ENCODE results near the gene KCNG2.

Gene KCNG2

GRCh38 chr18:79768745-79769144 is 29.0 kb upstream of the KCNG2 start:
- no peak for DNase-seq (ENCODE audit: low spot score)

GRCh38 chr18:79769698-79770500 is 27.8 kb upstream of the KCNG2 start:
- no peak for DNase-seq (ENCODE audit: low spot score)

GRCh38 chr18:79770501-79770815 is 27.3 kb upstream of the KCNG2 start:
- DNase-seq (ENCODE audit: low spot score) = no peak

- no peak for DNase-seq (ENCODE audit: low spot score)
Observed at GRCh38 chr18:79770826-79771225, 26.9 kb upstream of the KCNG2 start.

- DNase-seq (ENCODE audit: low spot score) = no peak
Observed at GRCh38 chr18:79771446-79772107, 26.2 kb upstream of the KCNG2 start.

GRCh38 chr18:79772108-79772864 is 25.5 kb upstream of the KCNG2 start:
- DNase-seq (ENCODE audit: low spot score) = no peak

- no peak for DNase-seq (ENCODE audit: low spot score)
Observed at GRCh38 chr18:79772865-79773696, 24.7 kb upstream of the KCNG2 start.

- no peak for DNase-seq (ENCODE audit: low spot score)
Observed at GRCh38 chr18:79774111-79774510, 23.6 kb upstream of the KCNG2 start.

- no peak for DNase-seq (ENCODE audit: low spot score)
Observed at GRCh38 chr18:79775441-79776221, 22.1 kb upstream of the KCNG2 start.

GRCh38 chr18:79776674-79777073 is 21.1 kb upstream of the KCNG2 start:
- DNase-seq (ENCODE audit: low spot score) = no peak

GRCh38 chr18:79778291-79778791 is 19.4 kb upstream of the KCNG2 start:
- no peak for DNase-seq (ENCODE audit: low spot score)

GRCh38 chr18:79779021-79779699 is 18.6 kb upstream of the KCNG2 start:
- no peak for DNase-seq (ENCODE audit: low spot score)

GRCh38 chr18:79779700-79780190 is 18.0 kb upstream of the KCNG2 start:
- no peak for DNase-seq (ENCODE audit: low spot score)

GRCh38 chr18:79780547-79780946 is 17.2 kb upstream of the KCNG2 start:
- DNase-seq (ENCODE audit: low spot score) = no peak

GRCh38 chr18:79781331-79781941 is 16.3 kb upstream of the KCNG2 start:
- DNase-seq (ENCODE audit: low spot score) = no peak

- no peak for DNase-seq (ENCODE audit: low spot score)
Observed at GRCh38 chr18:79782566-79783308, 15.0 kb upstream of the KCNG2 start.

GRCh38 chr18:79784071-79784913 is 13.4 kb upstream of the KCNG2 start:
- DNase-seq (ENCODE audit: low spot score) = no peak

Data from GM03348 (cell line).